ENCODE data around the gene WIPF1. TPM values are rescaled to one million over a fixed set of nuclear protein-coding genes. Genes with fewer than 3 reads are reported as not detected.

WIPF1 gene
- polyA plus RNA-seq, 1 of the 3 experiments (the other 2 are of a cell fraction), result 56.7 TPM

DNA sequence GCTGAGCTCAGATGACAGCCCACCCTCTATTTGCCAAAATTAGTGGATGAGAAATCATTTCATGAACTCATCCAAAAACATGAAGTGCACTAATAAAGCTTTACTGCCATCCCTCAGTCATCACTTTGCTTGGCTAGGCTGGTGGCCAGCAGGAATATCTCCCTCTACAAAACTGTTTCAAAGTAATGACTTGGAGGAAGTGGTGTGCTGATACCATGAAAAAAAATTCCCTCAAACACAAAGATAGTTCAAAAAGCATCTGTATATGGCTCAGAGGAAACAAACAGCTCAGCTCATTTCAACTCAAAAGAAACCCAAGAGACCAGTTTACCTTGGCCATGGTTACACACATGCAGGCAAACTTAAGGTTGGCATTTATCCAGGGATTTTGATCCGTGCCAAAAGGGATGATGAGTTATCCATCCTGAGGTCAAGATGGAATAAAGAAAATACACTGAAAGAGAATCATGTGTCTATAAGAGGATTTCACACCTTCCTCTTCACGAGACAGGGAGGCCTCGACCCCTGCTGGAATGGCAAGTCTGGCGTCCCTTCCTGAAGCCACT, 18.4 kb upstream of the WIPF1 start:
- H3K4me1 ChIP-seq (ENCODE audit: control insufficient read depth in 1 of 2, insufficient read depth in 2 of 2, low read depth in 1 of 2, low read length in 1 of 2), result peaks cover 9 to 14% of the 10 kb centered on the region in 2 experiments; a peak in 3 of 4 replicates
- H3K36me3 ChIP-seq (replicated peaks in 1 of 2; ENCODE audit: control insufficient read depth in 1 of 2, insufficient read depth in 2 of 2, low read length in 1 of 2), result peaks cover 16 to 19% of the 10 kb centered on the region in 2 experiments
- no peak for DNase-seq
- H3K9me2 ChIP-seq, result no peaks in the 10 kb centered on the region
- no peak overlapping the region for H3K4me3 ChIP-seq (ENCODE audit: low read depth in 2 of 2, low read length in 1 of 2)
- POLR2A ChIA-PET, result no interaction called here
- WGBS (ENCODE audit: low lambda C conversion rate), result 50% methylated on average over 4 of the region's 4 CpGs
- no peak overlapping the region for H3K9ac ChIP-seq
- H3K27ac ChIP-seq (ENCODE audit: low read depth in 2 of 2, low read length in 1 of 2), result peak overlapping the region; percentile 34 to 77; a peak in 3 of 4 replicates
- H4K20me1 ChIP-seq (ENCODE audit: insufficient read depth), result no peaks in the 10 kb centered on the region; the same call in 1 of the 2 replicates
- peak overlapping the region; percentile 50; the same call in 1 of the 2 replicates for H3K4me2 ChIP-seq
- no peaks in the 10 kb centered on the region for H3K9me3 ChIP-seq
- H2AFZ ChIP-seq (ENCODE audit: low read depth), result no peak overlapping the region
- H3F3A ChIP-seq (replicated peaks; ENCODE audit: insufficient read depth), result peaks cover 25% of the 10 kb centered on the region
- peaks cover 31% of the 10 kb centered on the region for H3K79me2 ChIP-seq (ENCODE audit: insufficient read depth)
- H3K27me3 ChIP-seq (ENCODE audit: insufficient read depth), result no peaks in the 10 kb centered on the region
- CTCF ChIA-PET, result interaction anchor here (1.0 to 2.1 kb wide), 5 partner anchors 10 to 153 kb away, joined by 3 to 4 read pairs (median 3); no protein-coding TSS in a partner anchor
- peak; percentile 3; the same call in 1 of the 2 replicates for TF ChIP-seq PBX3 (IDR thresholded peaks at IDR 0.05)
- TF ChIP-seq TCF12 (IDR thresholded peaks at IDR 0.05), result peak; percentile 46; the same call in 1 of the 2 replicates
- no peak for TF ChIP-seq RAD21 (IDR thresholded peaks at IDR 0.05; ENCODE audit: low read length)
- TF ChIP-seq RCOR1 (IDR thresholded peaks at IDR 0.05; ENCODE audit: low read length), result no peak
- TF ChIP-seq ZBTB33 (IDR thresholded peaks at IDR 0.05; ENCODE audit: borderline replicate concordance, low read depth), result no peak
- no peak for TF ChIP-seq POLR2AphosphoS5 (IDR thresholded peaks at IDR 0.05; ENCODE audit: low read depth, low read length)
- no peak for TF ChIP-seq CHD2 (IDR thresholded peaks at IDR 0.05; ENCODE audit: low read length, partially characterized antibody)
- TF ChIP-seq SIN3A (IDR thresholded peaks at IDR 0.05; ENCODE audit: borderline replicate concordance, low read depth, low read length), result no peak
- TF ChIP-seq, protein P1, sequence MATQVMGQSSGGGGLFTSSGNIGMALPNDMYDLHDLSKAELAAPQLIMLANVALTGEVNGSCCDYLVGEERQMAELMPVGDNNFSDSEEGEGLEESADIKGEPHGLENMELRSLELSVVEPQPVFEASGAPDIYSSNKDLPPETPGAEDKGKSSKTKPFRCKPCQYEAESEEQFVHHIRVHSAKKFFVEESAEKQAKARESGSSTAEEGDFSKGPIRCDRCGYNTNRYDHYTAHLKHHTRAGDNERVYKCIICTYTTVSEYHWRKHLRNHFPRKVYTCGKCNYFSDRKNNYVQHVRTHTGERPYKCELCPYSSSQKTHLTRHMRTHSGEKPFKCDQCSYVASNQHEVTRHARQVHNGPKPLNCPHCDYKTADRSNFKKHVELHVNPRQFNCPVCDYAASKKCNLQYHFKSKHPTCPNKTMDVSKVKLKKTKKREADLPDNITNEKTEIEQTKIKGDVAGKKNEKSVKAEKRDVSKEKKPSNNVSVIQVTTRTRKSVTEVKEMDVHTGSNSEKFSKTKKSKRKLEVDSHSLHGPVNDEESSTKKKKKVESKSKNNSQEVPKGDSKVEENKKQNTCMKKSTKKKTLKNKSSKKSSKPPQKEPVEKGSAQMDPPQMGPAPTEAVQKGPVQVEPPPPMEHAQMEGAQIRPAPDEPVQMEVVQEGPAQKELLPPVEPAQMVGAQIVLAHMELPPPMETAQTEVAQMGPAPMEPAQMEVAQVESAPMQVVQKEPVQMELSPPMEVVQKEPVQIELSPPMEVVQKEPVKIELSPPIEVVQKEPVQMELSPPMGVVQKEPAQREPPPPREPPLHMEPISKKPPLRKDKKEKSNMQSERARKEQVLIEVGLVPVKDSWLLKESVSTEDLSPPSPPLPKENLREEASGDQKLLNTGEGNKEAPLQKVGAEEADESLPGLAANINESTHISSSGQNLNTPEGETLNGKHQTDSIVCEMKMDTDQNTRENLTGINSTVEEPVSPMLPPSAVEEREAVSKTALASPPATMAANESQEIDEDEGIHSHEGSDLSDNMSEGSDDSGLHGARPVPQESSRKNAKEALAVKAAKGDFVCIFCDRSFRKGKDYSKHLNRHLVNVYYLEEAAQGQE (IDR thresholded peaks at IDR 0.05; ENCODE audit: low read depth, low read length), result no peak
- no peak; the same call in 1 of the 2 replicates for TF ChIP-seq RXRA (IDR thresholded peaks at IDR 0.05; ENCODE audit: borderline replicate concordance, low read depth)
- TF ChIP-seq SMC3 (IDR thresholded peaks at IDR 0.05; ENCODE audit: low read depth, low read length), result no peak
- no peak for TF ChIP-seq FOXJ3 (CRISPR knock-in tag; IDR thresholded peaks at IDR 0.05)
- no peak for TF ChIP-seq TEAD4 (IDR thresholded peaks at IDR 0.05; ENCODE audit: borderline replicate concordance, insufficient read depth)
- no peak for TF ChIP-seq EP300 (IDR thresholded peaks at IDR 0.05; ENCODE audit: borderline replicate concordance in 1 of 2, low read depth in 1 of 2, low read length in 1 of 2)
- no peak for TF ChIP-seq GABPA (IDR thresholded peaks at IDR 0.05; ENCODE audit: low read depth)
- no peak for TF ChIP-seq CTCF (IDR thresholded peaks at IDR 0.05)
- TF ChIP-seq, protein P2, sequence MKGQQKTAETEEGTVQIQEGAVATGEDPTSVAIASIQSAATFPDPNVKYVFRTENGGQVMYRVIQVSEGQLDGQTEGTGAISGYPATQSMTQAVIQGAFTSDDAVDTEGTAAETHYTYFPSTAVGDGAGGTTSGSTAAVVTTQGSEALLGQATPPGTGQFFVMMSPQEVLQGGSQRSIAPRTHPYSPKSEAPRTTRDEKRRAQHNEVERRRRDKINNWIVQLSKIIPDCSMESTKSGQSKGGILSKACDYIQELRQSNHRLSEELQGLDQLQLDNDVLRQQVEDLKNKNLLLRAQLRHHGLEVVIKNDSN (IDR thresholded peaks at IDR 0.05; ENCODE audit: borderline replicate concordance, low read depth), result no peak
- TF ChIP-seq NFIC (IDR thresholded peaks at IDR 0.05; ENCODE audit: borderline replicate concordance), result peak; percentile 81; the same call in 1 of the 2 replicates
- TF ChIP-seq EZH2phosphoT487 (IDR thresholded peaks at IDR 0.05; ENCODE audit: borderline replicate concordance, low read depth), result no peak
- TF ChIP-seq GATA2 (CRISPR knock-in tag; IDR thresholded peaks at IDR 0.05), result no peak
- TF ChIP-seq ELF1 (IDR thresholded peaks at IDR 0.05), result no peak
- no peak; the same call in 1 of the 2 replicates for TF ChIP-seq MAX (IDR thresholded peaks at IDR 0.05; ENCODE audit: low read depth)
- TF ChIP-seq YY1 (IDR thresholded peaks at IDR 0.05; ENCODE audit: low read depth), result no peak
- no peak for TF ChIP-seq RFX5 (IDR thresholded peaks at IDR 0.05; ENCODE audit: low read length)
- TF ChIP-seq FOSL2 (IDR thresholded peaks at IDR 0.05; ENCODE audit: borderline replicate concordance, low read depth), result peak; percentile 4; the same call in 1 of the 2 replicates
